HEK293 (cell line): ENCODE results near the gene ZNF280A.

Experiments used
- PRDM10 ChIP-seq: fragments of 450-650 bp; formaldehyde crosslinking; IDR thresholded peaks from 2 replicates; pipeline ENCODE4 v1.5.1; 2016; ENCODE audit warnings: missing biosample characterization, missing genetic modification characterization
- PRDM2 ChIP-seq: fragments of 450-650 bp; formaldehyde crosslinking; IDR thresholded peaks from 2 replicates; pipeline ENCODE4 v1.5.1; 2016; ENCODE audit warnings: missing biosample characterization, missing genetic modification characterization, borderline replicate concordance
- ZNF311 ChIP-seq: fragments of 450-650 bp; formaldehyde crosslinking; IDR thresholded peaks from 2 replicates; pipeline ENCODE4 v1.5.1; 2017; ENCODE audit warnings: missing biosample characterization, missing genetic modification characterization, borderline replicate concordance
- ZNF580 ChIP-seq: fragments of 450-650 bp; formaldehyde crosslinking; IDR thresholded peaks from 2 replicates; pipeline ENCODE4 v1.5.1; 2016; ENCODE audit warnings: missing biosample characterization, missing genetic modification characterization
- TF ChIP-seq, protein P1 (sequence below): fragments of 450-650 bp; formaldehyde crosslinking; IDR thresholded peaks from 2 replicates; pipeline ENCODE4 v1.5.1; 2016; ENCODE audit warnings: missing biosample characterization, missing genetic modification characterization
- TF ChIP-seq, protein P2 (sequence below): fragments of 450-650 bp; formaldehyde crosslinking; IDR thresholded peaks from 2 replicates; pipeline ENCODE4 v1.5.1; 2016; ENCODE audit warnings: missing biosample characterization, missing genetic modification characterization
- TF ChIP-seq, protein P3 (sequence below): fragments of 450-650 bp; formaldehyde crosslinking; IDR thresholded peaks from 2 replicates; pipeline ENCODE4 v1.5.1; 2016; ENCODE audit warnings: missing biosample characterization, missing genetic modification characterization
- TF ChIP-seq, protein P4 (sequence below): fragments of 450-650 bp; formaldehyde crosslinking; IDR thresholded peaks from 2 replicates; pipeline ENCODE4 v1.5.1; 2016; ENCODE audit warnings: missing biosample characterization, missing genetic modification characterization
- TF ChIP-seq, protein P5 (sequence below): fragments of 450-650 bp; IDR thresholded peaks from 2 replicates; pipeline ENCODE4 v1.5.1; 2018; ENCODE audit warnings: missing biosample characterization, mild to moderate bottlenecking, missing genetic modification characterization
- TF ChIP-seq, protein P6 (sequence below): fragments of 450-650 bp; formaldehyde crosslinking; IDR thresholded peaks from 2 replicates; pipeline ENCODE4 v1.5.1; 2016; ENCODE audit warnings: missing biosample characterization, missing genetic modification characterization, borderline replicate concordance

DNA sequence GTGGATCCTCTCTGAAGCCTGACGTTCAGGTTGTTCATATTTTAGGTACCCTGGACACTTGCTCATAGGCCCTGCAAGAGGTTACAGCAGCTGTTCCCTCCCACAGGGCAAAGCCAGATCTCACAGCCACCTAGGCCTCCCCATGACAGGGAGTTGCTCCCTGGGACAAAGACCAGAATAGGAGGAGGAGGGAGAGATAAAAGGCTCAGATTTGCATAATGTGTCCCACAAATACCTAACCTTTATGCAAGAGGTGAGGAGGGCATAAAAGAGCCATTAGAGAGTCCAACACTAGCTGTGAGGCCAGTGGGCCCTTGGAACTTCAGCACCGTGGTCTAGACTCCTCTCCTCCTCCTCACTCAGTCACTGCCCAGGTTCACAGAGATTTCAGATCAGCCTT, 45.3 kb downstream of the ZNF280A start:
- TF ChIP-seq ZNF580 (tag by site-specific recombination) (no peak), ZNF311 (tag by site-specific recombination) (no peak), PRDM2 (no peak), PRDM10 (tag by site-specific recombination) (no peak)
- TF ChIP-seq, protein P1, sequence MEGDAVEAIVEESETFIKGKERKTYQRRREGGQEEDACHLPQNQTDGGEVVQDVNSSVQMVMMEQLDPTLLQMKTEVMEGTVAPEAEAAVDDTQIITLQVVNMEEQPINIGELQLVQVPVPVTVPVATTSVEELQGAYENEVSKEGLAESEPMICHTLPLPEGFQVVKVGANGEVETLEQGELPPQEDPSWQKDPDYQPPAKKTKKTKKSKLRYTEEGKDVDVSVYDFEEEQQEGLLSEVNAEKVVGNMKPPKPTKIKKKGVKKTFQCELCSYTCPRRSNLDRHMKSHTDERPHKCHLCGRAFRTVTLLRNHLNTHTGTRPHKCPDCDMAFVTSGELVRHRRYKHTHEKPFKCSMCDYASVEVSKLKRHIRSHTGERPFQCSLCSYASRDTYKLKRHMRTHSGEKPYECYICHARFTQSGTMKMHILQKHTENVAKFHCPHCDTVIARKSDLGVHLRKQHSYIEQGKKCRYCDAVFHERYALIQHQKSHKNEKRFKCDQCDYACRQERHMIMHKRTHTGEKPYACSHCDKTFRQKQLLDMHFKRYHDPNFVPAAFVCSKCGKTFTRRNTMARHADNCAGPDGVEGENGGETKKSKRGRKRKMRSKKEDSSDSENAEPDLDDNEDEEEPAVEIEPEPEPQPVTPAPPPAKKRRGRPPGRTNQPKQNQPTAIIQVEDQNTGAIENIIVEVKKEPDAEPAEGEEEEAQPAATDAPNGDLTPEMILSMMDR, result no peak
- TF ChIP-seq, protein P2, sequence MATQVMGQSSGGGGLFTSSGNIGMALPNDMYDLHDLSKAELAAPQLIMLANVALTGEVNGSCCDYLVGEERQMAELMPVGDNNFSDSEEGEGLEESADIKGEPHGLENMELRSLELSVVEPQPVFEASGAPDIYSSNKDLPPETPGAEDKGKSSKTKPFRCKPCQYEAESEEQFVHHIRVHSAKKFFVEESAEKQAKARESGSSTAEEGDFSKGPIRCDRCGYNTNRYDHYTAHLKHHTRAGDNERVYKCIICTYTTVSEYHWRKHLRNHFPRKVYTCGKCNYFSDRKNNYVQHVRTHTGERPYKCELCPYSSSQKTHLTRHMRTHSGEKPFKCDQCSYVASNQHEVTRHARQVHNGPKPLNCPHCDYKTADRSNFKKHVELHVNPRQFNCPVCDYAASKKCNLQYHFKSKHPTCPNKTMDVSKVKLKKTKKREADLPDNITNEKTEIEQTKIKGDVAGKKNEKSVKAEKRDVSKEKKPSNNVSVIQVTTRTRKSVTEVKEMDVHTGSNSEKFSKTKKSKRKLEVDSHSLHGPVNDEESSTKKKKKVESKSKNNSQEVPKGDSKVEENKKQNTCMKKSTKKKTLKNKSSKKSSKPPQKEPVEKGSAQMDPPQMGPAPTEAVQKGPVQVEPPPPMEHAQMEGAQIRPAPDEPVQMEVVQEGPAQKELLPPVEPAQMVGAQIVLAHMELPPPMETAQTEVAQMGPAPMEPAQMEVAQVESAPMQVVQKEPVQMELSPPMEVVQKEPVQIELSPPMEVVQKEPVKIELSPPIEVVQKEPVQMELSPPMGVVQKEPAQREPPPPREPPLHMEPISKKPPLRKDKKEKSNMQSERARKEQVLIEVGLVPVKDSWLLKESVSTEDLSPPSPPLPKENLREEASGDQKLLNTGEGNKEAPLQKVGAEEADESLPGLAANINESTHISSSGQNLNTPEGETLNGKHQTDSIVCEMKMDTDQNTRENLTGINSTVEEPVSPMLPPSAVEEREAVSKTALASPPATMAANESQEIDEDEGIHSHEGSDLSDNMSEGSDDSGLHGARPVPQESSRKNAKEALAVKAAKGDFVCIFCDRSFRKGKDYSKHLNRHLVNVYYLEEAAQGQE (tag by site-specific recombination), result no peak
- TF ChIP-seq, protein P3, sequence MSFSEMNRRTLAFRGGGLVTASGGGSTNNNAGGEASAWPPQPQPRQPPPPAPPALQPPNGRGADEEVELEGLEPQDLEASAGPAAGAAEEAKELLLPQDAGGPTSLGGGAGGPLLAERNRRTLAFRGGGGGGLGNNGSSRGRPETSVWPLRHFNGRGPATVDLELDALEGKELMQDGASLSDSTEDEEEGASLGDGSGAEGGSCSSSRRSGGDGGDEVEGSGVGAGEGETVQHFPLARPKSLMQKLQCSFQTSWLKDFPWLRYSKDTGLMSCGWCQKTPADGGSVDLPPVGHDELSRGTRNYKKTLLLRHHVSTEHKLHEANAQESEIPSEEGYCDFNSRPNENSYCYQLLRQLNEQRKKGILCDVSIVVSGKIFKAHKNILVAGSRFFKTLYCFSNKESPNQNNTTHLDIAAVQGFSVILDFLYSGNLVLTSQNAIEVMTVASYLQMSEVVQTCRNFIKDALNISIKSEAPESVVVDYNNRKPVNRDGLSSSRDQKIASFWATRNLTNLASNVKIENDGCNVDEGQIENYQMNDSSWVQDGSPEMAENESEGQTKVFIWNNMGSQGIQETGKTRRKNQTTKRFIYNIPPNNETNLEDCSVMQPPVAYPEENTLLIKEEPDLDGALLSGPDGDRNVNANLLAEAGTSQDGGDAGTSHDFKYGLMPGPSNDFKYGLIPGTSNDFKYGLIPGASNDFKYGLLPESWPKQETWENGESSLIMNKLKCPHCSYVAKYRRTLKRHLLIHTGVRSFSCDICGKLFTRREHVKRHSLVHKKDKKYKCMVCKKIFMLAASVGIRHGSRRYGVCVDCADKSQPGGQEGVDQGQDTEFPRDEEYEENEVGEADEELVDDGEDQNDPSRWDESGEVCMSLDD, result no peak
- TF ChIP-seq, protein P4, sequence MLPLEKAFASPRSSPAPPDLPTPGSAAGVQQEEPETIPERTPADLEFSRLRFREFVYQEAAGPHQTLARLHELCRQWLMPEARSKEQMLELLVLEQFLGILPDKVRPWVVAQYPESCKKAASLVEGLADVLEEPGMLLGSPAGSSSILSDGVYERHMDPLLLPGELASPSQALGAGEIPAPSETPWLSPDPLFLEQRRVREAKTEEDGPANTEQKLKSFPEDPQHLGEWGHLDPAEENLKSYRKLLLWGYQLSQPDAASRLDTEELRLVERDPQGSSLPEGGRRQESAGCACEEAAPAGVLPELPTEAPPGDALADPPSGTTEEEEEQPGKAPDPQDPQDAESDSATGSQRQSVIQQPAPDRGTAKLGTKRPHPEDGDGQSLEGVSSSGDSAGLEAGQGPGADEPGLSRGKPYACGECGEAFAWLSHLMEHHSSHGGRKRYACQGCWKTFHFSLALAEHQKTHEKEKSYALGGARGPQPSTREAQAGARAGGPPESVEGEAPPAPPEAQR (tag by site-specific recombination), result no peak
- TF ChIP-seq, protein P5, sequence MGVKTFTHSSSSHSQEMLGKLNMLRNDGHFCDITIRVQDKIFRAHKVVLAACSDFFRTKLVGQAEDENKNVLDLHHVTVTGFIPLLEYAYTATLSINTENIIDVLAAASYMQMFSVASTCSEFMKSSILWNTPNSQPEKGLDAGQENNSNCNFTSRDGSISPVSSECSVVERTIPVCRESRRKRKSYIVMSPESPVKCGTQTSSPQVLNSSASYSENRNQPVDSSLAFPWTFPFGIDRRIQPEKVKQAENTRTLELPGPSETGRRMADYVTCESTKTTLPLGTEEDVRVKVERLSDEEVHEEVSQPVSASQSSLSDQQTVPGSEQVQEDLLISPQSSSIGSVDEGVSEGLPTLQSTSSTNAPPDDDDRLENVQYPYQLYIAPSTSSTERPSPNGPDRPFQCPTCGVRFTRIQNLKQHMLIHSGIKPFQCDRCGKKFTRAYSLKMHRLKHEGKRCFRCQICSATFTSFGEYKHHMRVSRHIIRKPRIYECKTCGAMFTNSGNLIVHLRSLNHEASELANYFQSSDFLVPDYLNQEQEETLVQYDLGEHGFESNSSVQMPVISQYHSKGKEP (tag by site-specific recombination), result no peak
- TF ChIP-seq, protein P6, sequence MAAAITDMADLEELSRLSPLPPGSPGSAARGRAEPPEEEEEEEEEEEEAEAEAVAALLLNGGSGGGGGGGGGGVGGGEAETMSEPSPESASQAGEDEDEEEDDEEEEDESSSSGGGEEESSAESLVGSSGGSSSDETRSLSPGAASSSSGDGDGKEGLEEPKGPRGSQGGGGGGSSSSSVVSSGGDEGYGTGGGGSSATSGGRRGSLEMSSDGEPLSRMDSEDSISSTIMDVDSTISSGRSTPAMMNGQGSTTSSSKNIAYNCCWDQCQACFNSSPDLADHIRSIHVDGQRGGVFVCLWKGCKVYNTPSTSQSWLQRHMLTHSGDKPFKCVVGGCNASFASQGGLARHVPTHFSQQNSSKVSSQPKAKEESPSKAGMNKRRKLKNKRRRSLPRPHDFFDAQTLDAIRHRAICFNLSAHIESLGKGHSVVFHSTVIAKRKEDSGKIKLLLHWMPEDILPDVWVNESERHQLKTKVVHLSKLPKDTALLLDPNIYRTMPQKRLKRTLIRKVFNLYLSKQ (tag by site-specific recombination), result no peak
